Measurements from ENCODE around the gene SPECC1. TPM values are rescaled to one million over a fixed set of nuclear protein-coding genes. Genes with fewer than 3 reads are reported as not detected.
"Not testable (repeated sequence)": the region's sequence is repeated elsewhere in the genome, so short reads cannot be mapped to it uniquely, and the experiment has no call there.

Gene SPECC1
- total RNA-seq, 6 experiments from 2014 or later = 0.81 to 5.0 (median 2.8) TPM

GRCh38 chr17:20072692-20072992, 63.5 kb downstream of the SPECC1 start:
- Histone ChIP-seq H3K4me3 (no peak overlapping the region), H3K27ac (no peak overlapping the region), H3K4me1 (no peaks in the 10 kb centered on the region), H3K36me3 (no peaks in the 10 kb centered on the region), H3K9me3 (no peaks in the 10 kb centered on the region), H3K27me3 (no peaks in the 10 kb centered on the region)
- TF ChIP-seq POLR2A (IDR thresholded peaks at IDR 0.05) (no peak), CTCF (IDR thresholded peaks at IDR 0.05) (no peak)
- ATAC-seq (no peak), DNase-seq (no peak)
- intact Hi-C loops (cut with DNase I) = no loop called here
- WGBS (ENCODE audit: insufficient coverage, low coverage, low lambda C conversion rate, missing lambda C conversion rate) = 72% methylated on average over 3 of the region's 3 CpGs

- no peaks in the 10 kb centered on the region for H3K4me1 ChIP-seq
- no peaks in the 10 kb centered on the region for H3K9me3 ChIP-seq
- peak in 1 of 3 donors; percentile 34 for DNase-seq
- TF ChIP-seq POLR2A (IDR thresholded peaks at IDR 0.05) (no peak), CTCF (IDR thresholded peaks at IDR 0.05) (no peak)
- 16% methylated on average over 14 of the region's 14 CpGs for WGBS (ENCODE audit: insufficient coverage, low coverage, low lambda C conversion rate, missing lambda C conversion rate)
- H3K27ac ChIP-seq = peak overlapping the region in 2 of 3 donors; percentile 5 to 15
- no peaks in the 10 kb centered on the region for H3K36me3 ChIP-seq
- H3K4me3 ChIP-seq = peak overlapping the region in 1 of 3 donors; percentile 18
- H3K27me3 ChIP-seq = no peaks in the 10 kb centered on the region
- intact Hi-C loops (cut with DNase I) = no loop called here
- ATAC-seq = peak; percentile 58 to 79 (median 72)
Observed at GRCh38 chr17:20073055-20073979, 64.2 kb downstream of the SPECC1 start.

GRCh38 chr17:20074001-20074400, 64.8 kb downstream of the SPECC1 start:
- intact Hi-C loops (cut with DNase I) = no loop called here
- H3K4me3 ChIP-seq = peak overlapping the region in 1 of 3 donors; percentile 18
- no peak for TF ChIP-seq CTCF (IDR thresholded peaks at IDR 0.05)
- TF ChIP-seq POLR2A (IDR thresholded peaks at IDR 0.05) = no peak
- H3K4me1 ChIP-seq = no peaks in the 10 kb centered on the region
- H3K9me3 ChIP-seq = no peaks in the 10 kb centered on the region
- 52% methylated on average over 4 of the region's 7 CpGs for WGBS (ENCODE audit: insufficient coverage, low coverage, low lambda C conversion rate, missing lambda C conversion rate)
- no peak for DNase-seq
- ATAC-seq = peak in 1 of 4 donors; percentile 36
- H3K36me3 ChIP-seq = no peaks in the 10 kb centered on the region
- no peaks in the 10 kb centered on the region for H3K27me3 ChIP-seq
- H3K27ac ChIP-seq = peak overlapping the region in 2 of 3 donors; percentile 5 to 15

- 41% methylated on average over 3 of the region's 3 CpGs for WGBS (ENCODE audit: insufficient coverage, low coverage, low lambda C conversion rate, missing lambda C conversion rate)
- peak in 3 of 4 donors; percentile 28 to 37 (median 30) for ATAC-seq
- DNase-seq = no peak
- no peak for TF ChIP-seq CTCF (IDR thresholded peaks at IDR 0.05)
- no peak for TF ChIP-seq POLR2A (IDR thresholded peaks at IDR 0.05)
- Histone ChIP-seq H3K9me3 (no peaks in the 10 kb centered on the region), H3K36me3 (no peaks in the 10 kb centered on the region), H3K27ac (peak overlapping the region in 1 of 3 donors; percentile 15), H3K4me1 (no peaks in the 10 kb centered on the region), H3K27me3 (no peaks in the 10 kb centered on the region), H3K4me3 (no peak overlapping the region)
- intact Hi-C loops (cut with DNase I) = no loop called here
Observed at GRCh38 chr17:20074489-20074888, 65.3 kb downstream of the SPECC1 start.

GRCh38 chr17:20076137-20076536, 67.0 kb downstream of the SPECC1 start:
- H3K27me3 ChIP-seq; intact Hi-C loops (cut with DNase I); H3K9me3 ChIP-seq; H3K4me3 ChIP-seq; H3K4me1 ChIP-seq; DNase-seq; H3K36me3 ChIP-seq; ATAC-seq; H3K27ac ChIP-seq: not testable (repeated sequence)
- 79% methylated on average over 3 of the region's 3 CpGs for WGBS (ENCODE audit: insufficient coverage, low coverage, low lambda C conversion rate, missing lambda C conversion rate)

Measured in right lobe of liver (tissue), 6 donors.